IPS DF 6.9 (cell line): Measurements from ENCODE around the gene ANXA2R.
"Not testable (repeated sequence)": the region's sequence is repeated elsewhere in the genome, so short reads cannot be mapped to it uniquely, and the experiment has no call there.

ENCODE experiments used
- DNase-seq: peaks from one replicate; pipeline ENCODE4 v3.0.0-alpha.2; 2013; ENCODE audit warnings: low read depth, low spot score
- H3K27ac ChIP-seq: one replicate; pipeline ENCODE4 v1.5.1; 2013; ENCODE audit warnings: low read length, control low read depth
- H3K27me3 ChIP-seq: 2 replicates; pipeline ENCODE4 v1.6.1; 2013; ENCODE audit warnings: mild to moderate bottlenecking, low read length; ENCODE audit not compliant: control insufficient read depth, insufficient read depth
- H3K36me3 ChIP-seq: 2 replicates; pipeline ENCODE4 v1.6.1; 2013; ENCODE audit warnings: low read length; ENCODE audit not compliant: control insufficient read depth, insufficient read depth
- H3K4me1 ChIP-seq: 2 replicates; pipeline ENCODE4 v1.6.1; 2013; ENCODE audit warnings: low read length; ENCODE audit not compliant: control insufficient read depth, insufficient read depth
- H3K4me3 ChIP-seq: 2 replicates; pipeline ENCODE4 v1.5.1; 2013; ENCODE audit warnings: mild to moderate bottlenecking, low read length
- H3K9me3 ChIP-seq: 2 replicates; pipeline ENCODE4 v1.6.1; 2013; ENCODE audit warnings: low read length, inconsistent platforms; ENCODE audit not compliant: control insufficient read depth, insufficient read depth
- WGBS: extraction: QIAGEN DNeasy Blood & Tissue Kit; methylation state at CpG from one replicate; pipeline ENCODE4 v1.1.7; 2013; ENCODE audit warnings: mixed read lengths, missing lambda C conversion rate; ENCODE audit not compliant: insufficient read length, insufficient coverage; 5-methylcytosine and 5-hydroxymethylcytosine counted together

ANXA2R gene

GRCh38 chr5:43040287-43041098 lies at the start of gene ANXA2R:
Gene ANXA2R, minus strand, starts transcription at chr5:43040319. Its CDS starts 273 bp downstream, at chr5:43040046.
- Histone ChIP-seq H3K4me1 (peaks cover 1% of the 10 kb centered on the region; the same call in 1 of the 2 replicates), H3K36me3 (no peaks in the 10 kb centered on the region), H3K27me3 (peaks cover 85% of the 10 kb centered on the region), H3K27ac (no peak within 1 kb of the TSS), H3K9me3 (no peaks in the 10 kb centered on the region), H3K4me3 (no peak within 1 kb of the TSS; the same call in 1 of the 2 replicates)
- WGBS: no CpG with 5 or more reads among the region's 47 CpGs
- no peak for DNase-seq

- H3K36me3 ChIP-seq, H3K9me3 ChIP-seq, DNase-seq, H3K4me3 ChIP-seq, H3K27ac ChIP-seq, H3K4me1 ChIP-seq, H3K27me3 ChIP-seq: not testable (repeated sequence)
- no CpG with 5 or more reads among the region's 5 CpGs for WGBS
Measured at GRCh38 chr5:43086118-43086908, 46.2 kb upstream of the ANXA2R start.

GRCh38 chr5:43085453-43085852 lies 45.3 kb upstream of the ANXA2R start:
- no peaks in the 10 kb centered on the region for H3K9me3 ChIP-seq
- H3K4me3 ChIP-seq: no peak overlapping the region
- no peaks in the 10 kb centered on the region for H3K36me3 ChIP-seq
- DNase-seq: no peak
- no peak overlapping the region for H3K27ac ChIP-seq
- no peaks in the 10 kb centered on the region for H3K27me3 ChIP-seq
- no peaks in the 10 kb centered on the region for H3K4me1 ChIP-seq
- no CpG with 5 or more reads among the region's 5 CpGs for WGBS

- H3K36me3 ChIP-seq, H3K9me3 ChIP-seq, H3K27ac ChIP-seq, H3K4me3 ChIP-seq, DNase-seq, H3K27me3 ChIP-seq, H3K4me1 ChIP-seq: not testable (repeated sequence)
- WGBS: no CpG with 5 or more reads among the region's 7 CpGs
Measured at GRCh38 chr5:43084468-43084867, 44.3 kb upstream of the ANXA2R start.

GRCh38 chr5:43081345-43081744 lies 41.2 kb upstream of the ANXA2R start:
- not testable (repeated sequence) for H3K9me3 ChIP-seq, H3K36me3 ChIP-seq, H3K27ac ChIP-seq, H3K4me1 ChIP-seq, H3K4me3 ChIP-seq, H3K27me3 ChIP-seq, DNase-seq
- no CpG with 5 or more reads among the region's 2 CpGs for WGBS

- H3K27me3 ChIP-seq: no peaks in the 10 kb centered on the region
- H3K27ac ChIP-seq: no peak overlapping the region
- no CpG with 5 or more reads among the region's 4 CpGs for WGBS
- H3K9me3 ChIP-seq: no peaks in the 10 kb centered on the region
- no peak overlapping the region for H3K4me3 ChIP-seq
- H3K4me1 ChIP-seq: no peaks in the 10 kb centered on the region
- no peak for DNase-seq
- H3K36me3 ChIP-seq: no peaks in the 10 kb centered on the region
Measured at GRCh38 chr5:43078956-43079355, 38.8 kb upstream of the ANXA2R start.

GRCh38 chr5:43077446-43078191 lies 37.5 kb upstream of the ANXA2R start:
- not testable (repeated sequence) for H3K4me1 ChIP-seq, H3K27ac ChIP-seq, DNase-seq, H3K27me3 ChIP-seq, H3K36me3 ChIP-seq, H3K9me3 ChIP-seq, H3K4me3 ChIP-seq
- 100% methylated on average over 2 of the region's 7 CpGs for WGBS

- Histone ChIP-seq H3K27ac (no peak overlapping the region), H3K27me3 (no peaks in the 10 kb centered on the region), H3K4me3 (no peak overlapping the region), H3K9me3 (no peaks in the 10 kb centered on the region), H3K36me3 (0 out of 2 replicates have a peak, but pooled peaks cover 3% of the 10 kb centered on the region), H3K4me1 (no peaks in the 10 kb centered on the region)
- no peak for DNase-seq
- WGBS: no CpG with 5 or more reads among the region's 12 CpGs
Measured at GRCh38 chr5:43075319-43076293, 35.5 kb upstream of the ANXA2R start.

- no peak overlapping the region for H3K27ac ChIP-seq
- 0 out of 2 replicates have a peak, but pooled peaks cover 3% of the 10 kb centered on the region for H3K36me3 ChIP-seq
- WGBS: no CpG with 5 or more reads among the region's 9 CpGs
- DNase-seq: no peak
- H3K27me3 ChIP-seq: no peaks in the 10 kb centered on the region
- no peak overlapping the region for H3K4me3 ChIP-seq
- no peaks in the 10 kb centered on the region for H3K4me1 ChIP-seq
- no peaks in the 10 kb centered on the region for H3K9me3 ChIP-seq
Measured at GRCh38 chr5:43074987-43075318, 34.8 kb upstream of the ANXA2R start.
